Cardiac fibroblast (primary cell): ENCODE measurements around the gene MNDA.

Experiments
- DNase-seq, 2 donors: peaks; one replicate each; pipeline versions ENCODE4 v3.0.0 to v3.0.0-alpha.2; 2010; ENCODE audit warnings: low read depth in 2 of 2
- H3K4me3 ChIP-seq, 2 donors: replicated peaks in 1 of 2; 1 replicate in 1 of 2; 2 replicates in 1 of 2; pipeline ENCODE4 v1.5.1; 2011; ENCODE audit warnings: low read depth in 2 of 2, low read length in 2 of 2, mild to moderate bottlenecking in 2 of 2, moderate library complexity in 1 of 2
- CTCF ChIP-seq: IDR thresholded peaks from one replicate; pipeline ENCODE4 v1.5.1; 2011; ENCODE audit warnings: low read depth, mild to moderate bottlenecking, low read length, inconsistent platforms

MNDA gene

GRCh38 chr1:158873141-158873540 lies 42.0 kb downstream of the MNDA start:
- DNase-seq = no peak
- no peak overlapping the region for H3K4me3 ChIP-seq
- TF ChIP-seq CTCF = no peak

- DNase-seq = no peak
- H3K4me3 ChIP-seq = no peak overlapping the region
- TF ChIP-seq CTCF = no peak
These were observed 62.5 kb downstream of the MNDA start for GRCh38 chr1:158893654-158894053.

- no peak for TF ChIP-seq CTCF
- no peak for DNase-seq
- no peak overlapping the region for H3K4me3 ChIP-seq
These were observed 67.6 kb downstream of the MNDA start for GRCh38 chr1:158898722-158899121.
